HG03571 (cell line): ENCODE data around the gene GSTM5.
"Not testable (repeated sequence)": the region's sequence is repeated elsewhere in the genome, so short reads cannot be mapped to it uniquely, and the experiment has no call there.

Source experiments
- ATAC-seq: cut with Tn5 transposase; IDR thresholded peaks from one replicate; pipeline ENCODE4 v1.9.1; 2021; ENCODE audit not compliant: unreplicated experiment

Gene GSTM5

DNA sequence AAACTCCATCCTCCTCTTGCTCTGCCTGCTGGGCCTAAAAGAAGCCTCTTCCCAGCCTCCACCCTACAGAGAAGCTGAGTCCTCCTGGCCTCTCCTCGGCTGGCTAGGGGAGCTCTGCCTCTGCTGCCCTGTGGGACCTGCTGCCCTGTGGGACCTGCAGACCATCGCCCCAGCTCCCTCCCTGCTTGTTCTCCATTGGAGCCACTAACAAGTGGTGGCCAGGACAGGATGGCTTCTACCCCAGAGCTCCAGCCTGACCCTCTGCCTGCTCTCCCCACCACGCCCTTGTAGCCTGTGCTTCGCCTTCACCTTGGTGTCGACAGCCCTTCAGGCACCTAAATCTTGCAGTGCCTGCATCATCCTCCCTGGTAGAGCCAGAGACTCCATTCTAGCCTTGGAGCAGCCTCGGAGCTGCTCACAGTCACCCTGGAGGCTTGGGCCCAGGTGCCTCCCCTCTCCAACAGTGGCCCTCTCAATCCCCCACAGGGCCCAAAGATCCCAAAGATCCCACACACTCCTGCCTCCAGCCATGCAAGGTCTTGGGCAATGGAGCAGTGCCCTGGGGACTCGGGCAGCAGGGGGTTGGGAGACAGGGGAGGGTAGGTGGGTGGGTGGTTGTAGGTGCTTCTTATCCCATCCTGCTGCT is 48.7 kb downstream of the GSTM5 start:
- no peak for ATAC-seq

DNA sequence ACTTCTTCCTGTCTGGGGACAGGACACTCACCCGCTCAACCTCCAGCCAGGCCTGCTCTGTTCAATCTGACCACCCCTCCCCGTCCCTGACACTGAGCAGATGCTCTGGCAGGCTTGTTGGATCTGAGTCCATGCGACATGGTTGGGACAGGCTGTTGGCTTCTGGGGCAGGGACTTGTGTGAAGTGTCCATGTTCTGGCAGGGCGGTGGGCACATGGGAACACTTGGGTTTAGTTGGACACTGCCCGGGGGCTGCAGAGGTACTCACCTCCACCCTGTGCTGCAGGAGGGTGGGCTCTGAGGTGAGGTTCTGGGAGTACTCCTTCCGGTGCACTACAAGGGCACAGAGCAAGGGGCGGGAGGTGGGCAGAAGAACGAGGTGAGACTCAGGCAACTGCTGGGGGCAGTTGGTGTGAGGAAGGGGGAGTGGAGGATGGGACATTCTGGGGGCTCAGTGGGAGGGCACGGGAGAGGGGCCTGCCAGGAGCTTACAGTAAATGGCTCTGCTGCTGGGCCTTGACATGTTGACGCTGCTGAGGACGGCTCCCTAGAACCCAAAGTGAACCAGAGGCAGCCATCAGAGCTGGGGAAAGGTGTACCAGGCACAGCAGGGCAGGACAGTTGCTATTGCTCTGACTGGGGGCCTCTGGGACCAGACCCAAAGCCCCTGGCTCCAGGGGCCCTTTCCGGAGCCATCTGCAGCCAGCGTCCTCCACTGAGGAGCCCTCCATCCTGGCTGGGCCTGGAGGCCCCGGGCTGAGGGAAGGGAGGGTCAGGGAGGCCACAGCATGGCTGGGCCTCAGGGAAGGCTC is 49.4 kb downstream of the GSTM5 start:
- ATAC-seq, result no peak

DNA sequence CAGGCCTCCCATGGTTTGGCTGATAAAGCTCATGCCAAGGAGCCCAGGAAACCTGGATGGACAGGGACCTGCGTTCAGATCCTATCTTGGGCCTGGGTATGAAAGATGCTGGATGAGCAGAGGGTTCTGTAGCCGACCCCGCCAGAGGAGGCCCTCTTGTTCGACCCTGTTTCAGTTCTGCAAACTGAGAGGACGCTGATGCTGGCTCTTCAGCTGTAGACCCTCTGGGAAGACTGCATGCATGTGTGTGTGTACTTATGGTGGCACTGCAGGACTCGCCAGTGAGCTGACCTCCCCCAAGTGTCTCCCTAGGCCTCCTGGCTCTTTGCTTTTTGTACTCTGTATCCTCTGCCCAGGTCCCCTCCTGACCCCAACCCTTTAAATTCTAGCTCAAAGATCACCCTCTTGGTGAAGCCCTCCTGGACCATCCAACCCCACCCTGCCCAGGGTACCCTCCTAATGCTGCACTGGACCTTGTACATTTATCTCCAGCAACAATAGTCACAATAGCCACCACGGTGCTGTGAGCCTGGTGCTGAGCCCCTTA is 50.1 kb downstream of the GSTM5 start:
- ATAC-seq, result no peak

DNA sequence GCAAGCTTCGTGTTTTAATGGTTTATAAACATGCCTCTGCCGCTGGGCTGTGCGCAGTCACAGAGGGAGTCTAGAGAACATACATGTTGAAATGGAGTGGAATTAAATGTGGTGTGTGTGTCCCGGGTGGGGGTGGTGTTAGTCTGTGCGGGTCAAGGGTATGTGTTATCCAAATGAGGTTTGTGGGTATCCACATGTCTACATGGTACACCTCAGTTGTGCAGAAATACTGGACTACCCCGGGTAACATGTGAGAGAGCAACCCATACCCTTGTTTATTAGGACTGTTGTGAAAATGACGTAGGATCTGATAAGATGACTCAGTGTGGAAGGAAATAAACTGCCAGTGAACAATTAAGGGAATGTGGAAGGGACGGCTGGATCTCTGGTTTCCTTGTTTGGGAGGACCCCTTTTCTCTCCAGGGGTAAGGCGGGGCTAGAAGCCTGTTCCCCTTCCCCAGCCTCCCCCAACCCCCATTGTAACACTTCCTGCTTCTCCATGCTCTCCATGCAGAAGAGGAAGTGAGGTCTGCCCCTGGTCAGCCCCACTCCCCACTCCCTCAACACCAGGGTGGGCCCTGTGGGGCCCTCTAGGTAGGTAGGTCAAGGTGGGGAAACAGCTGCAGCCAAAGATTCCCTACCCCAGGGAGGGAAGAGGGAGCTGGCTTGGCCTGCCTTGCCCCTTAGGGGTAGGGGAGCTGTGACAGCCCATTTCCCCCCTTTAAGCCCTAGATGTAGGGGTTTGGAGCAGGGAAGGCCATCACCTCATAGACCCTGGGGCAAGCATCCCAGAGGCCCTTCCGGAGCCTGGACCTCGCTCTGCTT is 51.0 kb downstream of the GSTM5 start:
- ATAC-seq, result no peak

DNA sequence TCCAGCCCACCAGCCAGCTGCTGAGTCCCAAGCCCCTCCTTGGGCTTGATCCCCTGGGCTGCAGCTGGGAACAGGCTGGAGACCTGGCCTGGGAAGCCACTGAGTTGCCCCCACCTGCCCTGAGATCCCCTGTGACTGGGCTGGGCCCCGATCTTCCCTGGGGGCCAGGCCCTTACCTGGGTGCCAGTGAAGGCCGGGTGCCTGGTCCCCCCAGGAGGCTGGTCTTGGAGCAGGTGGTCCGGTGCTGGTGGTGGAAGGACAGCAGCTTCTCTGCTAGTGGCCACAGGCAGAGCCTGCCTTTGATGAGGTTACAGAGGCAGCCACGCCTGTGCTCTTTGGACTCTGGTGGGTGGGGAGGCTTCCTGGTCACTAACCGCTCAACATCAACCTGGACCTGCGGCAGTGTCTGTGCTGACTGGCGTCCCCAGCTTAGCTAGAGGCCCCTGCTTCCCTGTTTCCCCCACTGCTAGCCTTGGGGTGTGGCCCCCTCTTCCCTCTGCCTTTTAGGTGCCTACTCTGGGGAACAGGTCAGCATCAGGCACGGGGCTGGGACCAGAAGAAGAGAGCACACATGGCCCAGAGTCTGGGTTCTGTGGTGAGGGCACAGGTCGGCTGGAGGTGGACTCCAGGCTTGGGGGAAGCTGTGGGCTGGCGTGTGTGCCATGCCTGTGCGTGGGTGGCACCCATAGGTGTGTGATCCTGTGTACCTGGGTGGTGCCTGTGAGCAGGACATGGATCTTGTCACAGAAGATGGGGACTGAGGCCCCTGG is 51.8 kb downstream of the GSTM5 start, which contains the start of gene EPS8L3:
Gene EPS8L3 (minus strand): TSS at position 278 of the 770 bp plus-strand sequence. CDS start 2,174 bp downstream, outside the sequence.
- ATAC-seq, result no peak

DNA sequence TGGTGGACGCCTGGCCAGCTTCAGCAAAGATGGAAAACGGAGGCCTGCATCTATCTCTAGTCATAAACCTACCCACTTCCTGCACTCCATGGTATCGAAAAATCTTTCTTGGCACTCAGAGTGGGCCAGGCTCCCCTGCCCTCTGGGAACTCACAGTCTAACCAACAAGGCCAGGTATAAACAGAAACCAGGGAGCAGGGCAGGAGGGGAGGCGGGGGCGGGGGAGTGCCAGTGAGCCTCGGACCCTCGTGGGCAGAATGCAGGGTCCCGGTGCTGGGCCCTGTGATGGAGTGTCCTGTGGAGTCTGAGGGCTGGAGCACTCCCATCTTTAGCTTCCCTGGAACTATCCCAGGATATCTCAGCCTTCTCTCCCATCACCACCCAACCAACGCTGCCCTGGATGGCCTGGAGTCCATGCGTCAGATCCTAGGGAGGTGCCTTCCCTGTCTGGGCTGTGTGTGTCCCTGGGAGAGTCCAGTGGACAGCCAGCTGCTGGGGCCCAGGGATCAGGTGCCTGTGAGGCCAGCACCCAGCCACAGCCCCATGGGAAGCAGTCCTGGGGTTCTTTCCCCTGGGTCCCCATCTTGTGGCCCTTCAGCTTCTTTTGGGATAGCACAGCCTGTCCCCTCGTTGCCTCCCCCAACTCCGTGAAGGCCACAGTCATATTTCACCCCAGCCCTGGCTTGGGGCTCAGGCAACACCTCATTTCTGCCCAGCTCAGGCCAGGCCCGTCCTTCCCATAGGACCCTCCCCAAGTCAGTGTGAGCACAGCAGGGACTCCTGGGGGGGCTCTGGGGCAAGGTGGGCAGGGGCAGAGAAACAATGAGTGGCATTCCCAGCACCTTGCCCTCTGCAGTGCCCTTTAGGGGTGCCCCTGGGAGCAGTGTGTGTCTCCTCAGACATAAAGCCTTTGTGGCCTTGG is 52.8 kb downstream of the GSTM5 start:
- no peak for ATAC-seq

DNA sequence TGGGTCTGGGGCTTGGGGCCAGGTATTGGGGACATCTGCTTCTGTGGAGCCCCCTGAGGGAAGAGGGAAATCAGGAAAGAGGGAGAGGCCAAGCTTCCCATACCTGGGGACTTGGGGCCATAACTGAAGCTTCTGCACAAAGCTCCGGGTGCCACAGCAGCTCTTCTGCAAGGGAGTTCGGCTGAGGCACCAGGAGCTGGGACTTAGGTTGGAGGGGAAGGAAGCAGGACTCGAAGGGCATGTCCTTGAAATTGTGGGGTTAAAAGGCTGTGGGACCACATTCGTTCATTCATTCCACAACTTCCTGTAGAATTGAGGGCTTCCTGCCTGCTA is 53.4 kb downstream of the GSTM5 start:
- ATAC-seq, result no peak

DNA sequence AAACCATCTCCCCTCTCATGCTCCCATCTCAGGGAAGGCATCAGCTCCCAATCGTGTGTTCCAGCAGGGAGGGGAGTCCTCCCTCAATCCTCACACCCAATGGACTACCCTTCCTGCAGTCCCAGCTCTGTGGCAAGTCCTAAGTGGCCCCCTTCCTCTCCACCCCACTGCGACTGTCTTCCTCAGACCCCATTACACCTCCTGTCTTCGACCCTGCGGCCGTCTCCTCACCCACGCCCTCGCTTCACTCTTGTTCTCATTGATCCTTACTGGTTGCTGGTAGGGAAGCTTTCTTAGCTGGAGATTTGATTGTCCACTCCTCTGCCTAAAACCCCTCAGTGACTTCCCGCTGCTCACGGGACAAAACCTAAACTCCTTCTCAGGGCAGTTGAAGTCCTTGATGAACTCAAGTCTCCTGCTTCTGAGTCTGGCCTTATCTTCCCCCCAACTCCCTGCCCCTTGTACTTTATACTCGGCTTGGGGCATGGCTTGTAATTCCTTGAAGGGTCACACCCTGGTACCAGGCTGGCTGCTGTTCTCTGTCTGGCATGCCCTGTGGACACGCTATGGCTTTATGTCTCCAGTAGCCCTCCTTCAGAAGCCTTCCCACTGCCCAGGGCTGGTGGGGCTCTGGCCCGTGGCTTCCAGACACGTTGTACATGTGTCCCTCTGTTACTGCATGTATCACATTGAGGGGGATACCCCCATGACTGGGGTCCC is 54.0 kb downstream of the GSTM5 start:
- ATAC-seq, result no peak

DNA sequence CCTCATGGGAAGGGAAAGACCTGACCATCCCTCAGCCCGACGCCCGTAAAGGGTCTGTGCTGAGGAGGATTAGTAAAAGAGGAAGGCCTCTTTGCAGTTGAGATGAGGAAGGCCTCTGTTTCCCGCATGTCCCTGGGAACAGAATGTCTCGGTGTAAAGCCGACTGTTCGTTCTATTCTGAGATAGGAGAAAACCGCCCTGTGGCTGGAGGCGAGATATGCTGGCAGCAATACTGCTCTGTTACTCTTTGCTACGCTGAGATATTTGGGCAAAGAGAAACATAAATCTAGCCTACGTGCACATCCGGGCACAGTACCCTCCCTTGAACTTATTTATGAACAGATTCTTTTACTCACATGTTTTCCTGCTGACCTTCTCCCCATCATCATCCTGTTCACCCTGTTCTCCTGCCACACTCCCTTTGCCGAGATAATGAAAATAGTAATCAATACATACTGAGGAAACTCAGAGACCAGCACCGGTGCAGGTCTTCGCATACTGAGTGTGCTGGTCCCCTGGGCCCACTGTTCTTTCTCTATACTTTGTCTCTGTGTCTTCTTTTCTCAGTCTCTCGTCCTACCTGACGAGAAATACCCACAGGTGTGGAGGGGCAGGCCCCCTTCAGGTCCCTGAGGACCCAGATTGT is 55.1 kb downstream of the GSTM5 start:
- not testable (repeated sequence) for ATAC-seq
